ENCODE measurements around the gene DLG2. TPM values are rescaled to one million over a fixed set of nuclear protein-coding genes. Genes with fewer than 3 reads are reported as not detected.

DLG2 gene
- total and polyA plus RNA-seq, 2 of the 4 experiments (the other 2 are of a cell fraction) = 0.31 to 0.36 TPM

- ChIA-PET POLR2A (ENCODE audit: unreplicated experiment) (no interaction called here), CTCF (no interaction called here)
- Histone ChIP-seq H3K4ac (ENCODE audit: low read depth, low read length) (no peak overlapping the region), H3K4me3 (ENCODE audit: insufficient read depth, low read depth, low read length) (no peak overlapping the region), H3K27me3 (ENCODE audit: control insufficient read depth, insufficient read depth, low read length) (no peaks in the 10 kb centered on the region), H4K8ac (ENCODE audit: low read depth in 2 of 2, low read length in 2 of 2) (no peak overlapping the region), H3K4me2 (ENCODE audit: low read depth, low read length) (no peak overlapping the region), H2AK9ac (replicated peaks; ENCODE audit: low read depth, low read length, poor library complexity) (no peak overlapping the region), H2BK20ac (ENCODE audit: low read depth, low read length) (no peak overlapping the region), H2BK120ac (ENCODE audit: low read depth, low read length) (no peak overlapping the region), H2AK5ac (ENCODE audit: low read depth, low read length) (no peak overlapping the region), H3K18ac (ENCODE audit: low read depth, low read length) (no peak overlapping the region), H4K5ac (ENCODE audit: low read depth, low read length) (no peak overlapping the region), H3K27ac (ENCODE audit: insufficient read depth, low read length) (no peak overlapping the region), H3K79me1 (ENCODE audit: low read depth in 1 of 2, low read length in 2 of 2) (no peaks in the 10 kb centered on the region), H3K9me3 (ENCODE audit: control insufficient read depth, insufficient read depth, low read length) (no peaks in the 10 kb centered on the region), H2BK15ac (ENCODE audit: low read depth, low read length) (no peak overlapping the region), H2AFZ (replicated peaks; ENCODE audit: low read length, poor library complexity) (no peak overlapping the region), H3K9me1 (ENCODE audit: insufficient read depth, low read length) (no peaks in the 10 kb centered on the region), H3K36me3 (ENCODE audit: control insufficient read depth, insufficient read depth, low read length) (no peaks in the 10 kb centered on the region), H3K56ac (ENCODE audit: extremely low read depth, insufficient read depth, low read length) (no peak overlapping the region), H3K23ac (ENCODE audit: low read depth, low read length) (no peak overlapping the region), H2BK5ac (ENCODE audit: low read depth, low read length, poor library complexity, severe bottlenecking) (no peak overlapping the region), H3K14ac (replicated peaks; ENCODE audit: low read depth, low read length) (no peak overlapping the region), H3K9ac (ENCODE audit: low read depth, low read length) (no peak overlapping the region), H3K4me1 (ENCODE audit: control insufficient read depth, insufficient read depth, low read length) (no peaks in the 10 kb centered on the region), H4K20me1 (ENCODE audit: insufficient read depth, low read length) (no peaks in the 10 kb centered on the region), H4K91ac (ENCODE audit: insufficient read depth, low read depth, low read length) (no peak overlapping the region)
- WGBS, 2 experiments (ENCODE audit: extremely low coverage in 2 of 2, insufficient read length in 1 of 2) = 46% methylated on average over 2 of the region's 4 CpGs; no CpG with 5 or more reads in 1 of the 2 experiments
- intact Hi-C loops (cut with micrococcal nuclease) = no loop called here
- BruUV-seq (replicated peaks) = no TSS peak
- ATAC-seq (ENCODE audit: low read depth) (no peak), DNase-seq (no peak)
- dilution Hi-C loops (cut with HindIII; ENCODE audit: low sequenced_read_pairs, unreplicated experiment) = no loop called here
- in situ Hi-C loops (cut with MboI; ENCODE audit: low sequenced_read_pairs) = no loop called here
- no peak for TF ChIP-seq SMC3 (IDR thresholded peaks at IDR 0.05; ENCODE audit: low read depth, low read length)
- TF ChIP-seq BHLHE40 (IDR thresholded peaks at IDR 0.05; ENCODE audit: low read depth, low read length) = no peak
- no peak for TF ChIP-seq NFE2L2 (IDR thresholded peaks at IDR 0.05; ENCODE audit: low read depth, low read length)
- TF ChIP-seq USF2 (IDR thresholded peaks at IDR 0.05; ENCODE audit: low read depth, low read length) = no peak
- no peak for TF ChIP-seq CEBPB (IDR thresholded peaks at IDR 0.05; ENCODE audit: low read depth, low read length)
- no peak for TF ChIP-seq RCOR1 (IDR thresholded peaks at IDR 0.05; ENCODE audit: insufficient replicate concordance, low read length)
- no peak for TF ChIP-seq MXI1 (IDR thresholded peaks at IDR 0.05; ENCODE audit: borderline replicate concordance, low read depth, low read length)
- no peak for TF ChIP-seq CTCF (conservative IDR thresholded peaks at IDR 0.05; ENCODE audit: low read depth, low read length)
- TF ChIP-seq RFX5 (IDR thresholded peaks at IDR 0.05; ENCODE audit: low read depth, low read length) = no peak
- no peak for TF ChIP-seq MAZ (IDR thresholded peaks at IDR 0.05; ENCODE audit: borderline replicate concordance, low read depth, low read length)
- TF ChIP-seq CHD1 (IDR thresholded peaks at IDR 0.05; ENCODE audit: low read depth, low read length) = no peak
- TF ChIP-seq FOS (IDR thresholded peaks at IDR 0.05; ENCODE audit: low read depth, low read length) = no peak
- TF ChIP-seq MAFK (IDR thresholded peaks at IDR 0.05; ENCODE audit: low read depth, low read length) = no peak
- TF ChIP-seq RAD21 (IDR thresholded peaks at IDR 0.05; ENCODE audit: low read length) = no peak
- TF ChIP-seq ELK1 (IDR thresholded peaks at IDR 0.05; ENCODE audit: borderline replicate concordance, low read depth, low read length) = no peak
- TF ChIP-seq POLR2A (IDR thresholded peaks at IDR 0.05; ENCODE audit: low read depth, low read length) = no peak
Measured at GRCh38 chr11:84249344-84250135, 1377.6 kb downstream of the DLG2 start.

Data from IMR-90 (cell line).